LNCAP (cell line): ENCODE measurements around the gene COL4A1.

ENCODE experiments used
- TF ChIP-seq, protein P1 (sequence below): fragments of 450-650 bp; IDR thresholded peaks from 2 replicates; pipeline ENCODE4 v1.5.1; 2017; ENCODE audit warnings: mild to moderate bottlenecking

COL4A1 gene

DNA sequence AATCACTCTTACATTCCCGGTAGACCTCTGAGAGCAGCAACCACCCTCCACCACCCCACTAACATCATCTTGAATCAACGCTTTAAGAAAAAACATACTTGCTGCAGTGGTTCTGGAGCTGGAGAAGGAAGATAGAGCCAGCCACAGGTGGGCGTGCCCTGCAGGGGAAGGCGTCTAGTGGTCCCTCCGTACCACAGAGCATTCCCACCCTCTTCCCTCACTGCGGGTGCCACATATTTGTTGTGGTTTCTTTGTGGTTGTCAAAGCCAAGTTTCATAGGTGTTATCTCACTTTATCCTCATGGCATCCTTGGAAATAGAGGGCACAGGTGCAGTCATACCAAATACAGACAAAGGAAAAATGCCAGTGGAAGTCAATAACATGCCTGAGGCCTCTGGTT lies 22.3 kb upstream of the COL4A1 start:
- TF ChIP-seq, protein P1, sequence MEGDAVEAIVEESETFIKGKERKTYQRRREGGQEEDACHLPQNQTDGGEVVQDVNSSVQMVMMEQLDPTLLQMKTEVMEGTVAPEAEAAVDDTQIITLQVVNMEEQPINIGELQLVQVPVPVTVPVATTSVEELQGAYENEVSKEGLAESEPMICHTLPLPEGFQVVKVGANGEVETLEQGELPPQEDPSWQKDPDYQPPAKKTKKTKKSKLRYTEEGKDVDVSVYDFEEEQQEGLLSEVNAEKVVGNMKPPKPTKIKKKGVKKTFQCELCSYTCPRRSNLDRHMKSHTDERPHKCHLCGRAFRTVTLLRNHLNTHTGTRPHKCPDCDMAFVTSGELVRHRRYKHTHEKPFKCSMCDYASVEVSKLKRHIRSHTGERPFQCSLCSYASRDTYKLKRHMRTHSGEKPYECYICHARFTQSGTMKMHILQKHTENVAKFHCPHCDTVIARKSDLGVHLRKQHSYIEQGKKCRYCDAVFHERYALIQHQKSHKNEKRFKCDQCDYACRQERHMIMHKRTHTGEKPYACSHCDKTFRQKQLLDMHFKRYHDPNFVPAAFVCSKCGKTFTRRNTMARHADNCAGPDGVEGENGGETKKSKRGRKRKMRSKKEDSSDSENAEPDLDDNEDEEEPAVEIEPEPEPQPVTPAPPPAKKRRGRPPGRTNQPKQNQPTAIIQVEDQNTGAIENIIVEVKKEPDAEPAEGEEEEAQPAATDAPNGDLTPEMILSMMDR = no peak

- TF ChIP-seq, protein P1 = no peak
Measured at GRCh38 chr13:110328573-110328972, 21.6 kb upstream of the COL4A1 start.

- TF ChIP-seq, protein P1 = no peak
Measured at GRCh38 chr13:110327051-110327721, 20.2 kb upstream of the COL4A1 start.

DNA sequence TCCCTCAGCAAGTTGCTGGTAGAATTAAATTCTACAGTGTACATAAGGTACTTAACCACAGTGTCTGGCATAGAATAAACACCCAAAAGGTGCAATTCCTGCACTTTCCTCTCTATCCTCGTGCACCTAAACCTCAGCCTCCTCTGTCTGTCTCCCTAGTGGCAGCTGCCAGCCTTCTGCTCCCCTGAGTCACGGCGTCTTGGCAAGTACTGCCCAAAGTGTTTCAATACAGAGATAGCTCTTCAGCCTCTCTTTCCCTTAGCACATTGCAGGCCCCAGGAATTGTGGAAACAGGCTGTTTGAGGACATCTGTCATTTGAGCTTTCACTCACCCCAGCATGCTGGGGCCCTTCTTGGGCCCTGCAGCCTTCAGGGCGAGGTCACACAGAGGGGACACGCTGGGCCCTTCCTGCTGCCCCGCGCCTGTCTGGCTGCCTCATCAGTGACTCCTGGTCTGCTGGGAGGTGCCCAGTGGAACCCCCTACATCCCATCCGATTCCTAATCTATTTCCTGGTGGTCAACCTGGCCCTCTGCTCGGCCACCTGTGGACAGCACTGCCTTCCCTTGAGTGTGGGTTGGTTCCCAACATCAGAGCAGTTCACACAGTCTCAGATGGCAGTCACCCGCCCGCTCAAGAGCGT lies 19.4 kb upstream of the COL4A1 start:
- TF ChIP-seq, protein P1 = no peak

DNA sequence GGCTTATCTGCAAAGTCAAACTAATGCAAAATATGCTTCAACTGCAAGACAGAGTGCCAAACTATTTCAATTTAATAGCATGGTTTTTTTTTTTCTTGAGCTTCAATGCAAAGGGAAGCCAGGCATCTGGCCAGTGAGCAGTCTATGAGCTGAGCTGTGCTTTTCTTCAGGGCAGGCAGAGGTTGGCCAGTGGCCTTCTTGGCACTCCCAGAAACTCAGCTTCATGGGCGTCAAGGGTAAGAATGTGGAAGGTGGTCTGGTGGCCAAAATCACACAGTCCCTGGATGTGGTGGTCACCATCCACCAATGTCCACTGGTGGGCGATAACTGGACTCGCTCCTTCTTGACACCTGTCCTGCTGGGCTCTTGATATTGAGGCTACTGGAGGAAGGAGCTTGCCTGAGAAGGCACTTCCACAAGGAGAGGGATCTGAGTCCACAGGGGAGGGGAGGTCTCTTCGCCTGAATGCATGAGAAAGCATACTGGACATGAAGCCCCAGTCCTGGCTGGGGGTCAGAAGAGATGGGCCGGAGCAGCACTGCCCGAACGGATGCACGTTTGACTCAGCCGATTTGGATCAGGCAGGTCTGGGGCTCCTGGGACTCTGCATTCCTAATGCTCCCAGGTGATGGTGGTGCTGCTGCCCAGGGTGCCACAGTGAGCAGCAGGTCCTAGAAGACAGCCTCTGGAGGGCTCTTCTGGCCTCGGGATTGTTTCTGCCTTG lies 17.2 kb upstream of the COL4A1 start:
- TF ChIP-seq, protein P1 = no peak

DNA sequence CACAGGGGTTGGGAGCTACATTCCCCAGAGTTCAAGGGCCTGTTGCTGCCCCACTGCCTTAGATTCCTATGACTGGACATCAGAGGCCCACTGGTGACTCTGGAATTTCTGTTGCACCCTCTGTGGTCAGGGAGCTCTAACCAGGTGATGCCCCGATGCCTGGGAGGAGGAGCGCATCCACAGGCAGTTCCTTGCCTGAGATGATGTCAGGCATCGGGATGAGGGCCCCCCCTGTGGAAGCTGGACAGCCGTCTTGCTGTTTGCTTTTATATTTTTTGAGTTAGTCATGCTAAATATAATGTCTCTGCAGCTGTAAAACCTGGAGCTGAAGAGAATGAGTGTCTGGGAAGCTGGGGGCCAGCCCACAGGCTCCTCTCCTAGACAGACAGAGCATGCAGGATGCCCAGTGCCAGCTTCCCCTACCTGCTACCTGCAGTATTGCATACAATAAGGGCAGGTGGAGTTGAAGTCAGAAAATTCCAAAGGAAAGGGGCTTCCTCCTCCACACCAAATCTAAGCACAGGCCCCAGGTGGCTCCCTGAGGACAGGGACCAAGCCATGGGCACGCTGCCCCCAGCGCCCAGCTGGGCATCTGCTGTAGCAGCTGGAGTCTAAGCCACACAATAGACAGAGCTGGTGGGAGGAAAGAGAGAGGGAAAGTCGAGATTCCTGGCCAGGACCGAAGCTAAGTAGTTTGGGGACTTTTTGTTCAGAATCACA lies 16.4 kb upstream of the COL4A1 start:
- TF ChIP-seq, protein P1 = no peak

GRCh38 chr13:110322828-110323171 lies 15.8 kb upstream of the COL4A1 start:
- TF ChIP-seq, protein P1 = no peak
